Measurements from ENCODE around the gene AGPAT3. TPM values are rescaled to one million over a fixed set of nuclear protein-coding genes. Genes with fewer than 3 reads are reported as not detected.

The AGPAT3 gene
- total and polyA plus RNA-seq, 10 of the 15 experiments (the other 5 are each of a cell fraction or from before 2014, with no cell fraction given): 1.2 to 110 (median 30.8) TPM

DNA sequence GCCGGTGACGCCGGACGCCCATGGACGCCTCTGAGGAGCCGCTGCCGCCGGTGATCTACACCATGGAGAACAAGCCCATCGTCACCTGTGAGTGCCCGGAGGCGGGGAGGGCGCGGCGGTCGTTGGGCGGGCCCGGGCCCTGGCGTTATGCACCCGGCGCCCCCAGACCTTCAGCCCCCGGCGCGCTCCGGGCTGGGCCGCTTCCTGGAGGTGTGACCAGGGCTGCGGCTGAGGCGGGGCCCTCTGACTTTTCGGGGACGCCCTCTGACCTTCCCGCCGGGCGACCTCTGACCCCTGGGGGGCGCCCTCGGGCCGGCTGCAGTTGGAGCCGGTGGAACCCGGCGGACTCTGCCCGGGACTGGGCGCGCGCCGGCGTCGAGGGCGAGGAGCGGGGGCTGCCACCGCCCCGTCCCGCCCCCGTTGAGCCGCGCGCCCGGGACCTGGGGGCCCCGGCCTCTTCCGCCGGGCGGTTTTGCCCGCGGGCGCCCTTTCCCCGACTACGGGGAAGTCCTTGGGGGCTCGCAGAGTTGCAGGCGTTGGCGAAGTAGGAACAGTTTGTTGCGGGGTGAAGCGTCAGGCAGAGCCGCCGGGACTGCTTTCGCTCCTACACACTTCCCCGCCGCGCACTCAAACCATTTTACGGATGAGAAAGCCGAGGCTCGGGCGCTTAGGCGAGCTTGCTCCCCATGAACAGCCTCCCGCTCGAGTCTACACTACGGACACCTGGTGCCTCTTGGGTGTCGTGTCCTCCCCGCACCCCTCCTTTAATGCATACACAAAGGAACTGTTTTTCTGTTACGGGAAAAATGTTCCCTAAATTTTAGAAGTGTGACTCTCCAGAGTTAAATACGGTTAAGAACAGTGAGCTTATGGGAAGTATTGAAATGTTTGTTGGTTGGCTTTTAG, 147.7 kb downstream of the AGPAT3 start (continued):
- no peak for TF ChIP-seq EP300 (IDR thresholded peaks at IDR 0.05; ENCODE audit: borderline replicate concordance in 1 of 2, control insufficient read depth in 1 of 2, low read depth in 2 of 2, low read length in 2 of 2)
- TF ChIP-seq HCFC1 (IDR thresholded peaks at IDR 0.05; ENCODE audit: low read length): no peak
- no peak for TF ChIP-seq WRNIP1 (IDR thresholded peaks at IDR 0.05; ENCODE audit: borderline replicate concordance, low read depth, low read length)
- TF ChIP-seq BCL11A (IDR thresholded peaks at IDR 0.05; ENCODE audit: low read depth, low read length): no peak
- TF ChIP-seq IKZF1 (conservative IDR thresholded peaks at IDR 0.05): peak; percentile 42
- TF ChIP-seq SREBF2 (IDR thresholded peaks at IDR 0.05; ENCODE audit: low read length): no peak
- no peak for TF ChIP-seq PML (IDR thresholded peaks at IDR 0.05; ENCODE audit: low read length)
- TF ChIP-seq MTA3 (IDR thresholded peaks at IDR 0.05; ENCODE audit: borderline replicate concordance, low read length): no peak
- TF ChIP-seq, protein P1, sequence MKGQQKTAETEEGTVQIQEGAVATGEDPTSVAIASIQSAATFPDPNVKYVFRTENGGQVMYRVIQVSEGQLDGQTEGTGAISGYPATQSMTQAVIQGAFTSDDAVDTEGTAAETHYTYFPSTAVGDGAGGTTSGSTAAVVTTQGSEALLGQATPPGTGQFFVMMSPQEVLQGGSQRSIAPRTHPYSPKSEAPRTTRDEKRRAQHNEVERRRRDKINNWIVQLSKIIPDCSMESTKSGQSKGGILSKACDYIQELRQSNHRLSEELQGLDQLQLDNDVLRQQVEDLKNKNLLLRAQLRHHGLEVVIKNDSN (IDR thresholded peaks at IDR 0.05; ENCODE audit: borderline replicate concordance, extremely low read length, insufficient read depth, low read depth, low read length): no peak
- peak; percentile 49; the same call in 1 of the 2 replicates for TF ChIP-seq ZBTB40 (IDR thresholded peaks at IDR 0.05; ENCODE audit: borderline replicate concordance)
- no peak for TF ChIP-seq CHD4 (IDR thresholded peaks at IDR 0.05)
- no peak; the same call in 1 of the 2 replicates for TF ChIP-seq RUNX3 (IDR thresholded peaks at IDR 0.05; ENCODE audit: low read length)
- TF ChIP-seq IRF3 (IDR thresholded peaks at IDR 0.05): no peak
- no peak for TF ChIP-seq RCOR1 (conservative IDR thresholded peaks at IDR 0.05; ENCODE audit: low read depth, low read length)
- TF ChIP-seq, protein P2, sequence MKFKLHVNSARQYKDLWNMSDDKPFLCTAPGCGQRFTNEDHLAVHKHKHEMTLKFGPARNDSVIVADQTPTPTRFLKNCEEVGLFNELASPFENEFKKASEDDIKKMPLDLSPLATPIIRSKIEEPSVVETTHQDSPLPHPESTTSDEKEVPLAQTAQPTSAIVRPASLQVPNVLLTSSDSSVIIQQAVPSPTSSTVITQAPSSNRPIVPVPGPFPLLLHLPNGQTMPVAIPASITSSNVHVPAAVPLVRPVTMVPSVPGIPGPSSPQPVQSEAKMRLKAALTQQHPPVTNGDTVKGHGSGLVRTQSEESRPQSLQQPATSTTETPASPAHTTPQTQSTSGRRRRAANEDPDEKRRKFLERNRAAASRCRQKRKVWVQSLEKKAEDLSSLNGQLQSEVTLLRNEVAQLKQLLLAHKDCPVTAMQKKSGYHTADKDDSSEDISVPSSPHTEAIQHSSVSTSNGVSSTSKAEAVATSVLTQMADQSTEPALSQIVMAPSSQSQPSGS (IDR thresholded peaks at IDR 0.05; ENCODE audit: low read length): no peak
- TF ChIP-seq ZNF687 (IDR thresholded peaks at IDR 0.05): peak; percentile 39; the same call in 1 of the 2 replicates
- TF ChIP-seq POU2F2 (IDR thresholded peaks at IDR 0.05; ENCODE audit: borderline replicate concordance, low read depth, low read length): no peak
- no peak for TF ChIP-seq TCF7 (IDR thresholded peaks at IDR 0.05; ENCODE audit: borderline replicate concordance)
